ENCODE results near the gene CACTIN.

The CACTIN gene

DNA sequence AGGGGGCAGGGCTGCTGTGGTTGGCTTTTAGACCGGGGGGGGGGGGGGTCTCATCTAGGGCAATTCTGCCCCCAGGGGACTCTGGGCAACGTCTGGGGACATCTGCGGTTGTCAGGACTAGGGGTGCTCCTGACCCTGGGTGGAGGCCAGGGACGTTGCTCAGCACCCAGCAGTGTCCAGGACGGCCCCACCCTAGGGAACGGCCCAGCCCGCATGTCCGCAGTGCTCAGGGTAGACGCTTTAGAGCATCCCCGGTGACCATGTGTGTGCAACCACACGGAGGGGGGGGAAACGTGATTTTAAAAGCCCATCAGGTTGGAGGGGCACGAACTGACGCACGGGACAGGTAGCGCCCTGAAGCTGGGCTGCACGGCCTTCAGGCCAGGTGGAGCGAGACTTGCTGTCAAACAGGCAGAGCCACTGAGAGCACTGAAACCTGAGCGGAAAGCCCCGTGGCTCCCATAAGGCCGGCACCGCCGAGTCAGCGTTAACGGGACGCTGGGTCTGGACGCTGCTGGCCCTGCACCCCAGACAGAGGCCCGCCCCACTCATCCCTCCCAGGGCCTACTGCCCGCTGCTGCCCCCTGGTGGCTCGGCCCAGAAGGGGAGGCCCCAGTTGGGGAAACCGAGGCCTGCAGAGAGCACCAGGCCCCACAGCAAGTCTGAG lies 8.3 kb downstream of the CACTIN start:
- TF ChIP-seq ZNF274 (IDR thresholded peaks at IDR 0.05; ENCODE audit: low read depth, low read length), result no peak
- no peak overlapping the region for H3K4me3 ChIP-seq (ENCODE audit: low read length)

- no peak for TF ChIP-seq ZNF274 (IDR thresholded peaks at IDR 0.05; ENCODE audit: low read depth, low read length)
- no peak overlapping the region for H3K4me3 ChIP-seq (ENCODE audit: low read length)
Observed at GRCh38 chr19:3617463-3617862, 9.1 kb downstream of the CACTIN start.

GRCh38 chr19:3615524-3616135 lies 11.0 kb downstream of the CACTIN start:
- H3K4me3 ChIP-seq (ENCODE audit: low read length), result no peak overlapping the region
- TF ChIP-seq ZNF274 (IDR thresholded peaks at IDR 0.05; ENCODE audit: low read depth, low read length), result no peak

DNA sequence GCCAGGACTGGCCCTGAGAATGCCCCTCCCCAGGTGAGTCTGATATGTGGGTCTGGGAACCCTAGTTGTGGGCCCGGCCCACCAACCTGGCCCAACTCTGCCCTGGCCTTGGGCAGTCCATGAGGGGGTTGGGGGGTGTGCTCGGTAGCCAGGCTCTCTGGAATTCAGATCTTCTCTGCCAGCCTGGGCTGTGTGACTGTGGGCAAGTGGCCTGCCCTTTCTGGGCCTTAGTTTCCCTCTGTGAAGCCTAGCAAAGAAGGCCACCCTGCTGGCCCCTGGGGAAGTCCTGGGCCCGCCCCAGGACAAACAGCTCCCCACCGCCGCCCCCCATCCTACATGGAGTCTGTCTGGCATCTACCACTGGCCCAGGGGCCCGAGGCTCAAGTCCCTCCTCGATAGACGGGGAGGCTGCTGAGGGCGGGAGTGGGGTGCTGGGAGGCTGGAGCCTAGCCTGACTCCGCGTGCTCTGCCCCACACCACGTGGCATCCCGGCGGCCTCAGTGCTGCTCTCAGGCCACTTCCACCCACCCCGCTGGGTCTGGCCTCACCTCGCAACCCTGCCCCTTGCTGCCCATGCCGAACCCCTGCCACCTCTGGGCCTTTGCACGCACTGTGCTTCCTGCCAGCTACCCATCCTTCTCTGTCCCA lies 11.6 kb downstream of the CACTIN start:
- TF ChIP-seq ZNF274 (IDR thresholded peaks at IDR 0.05; ENCODE audit: low read depth, low read length), result no peak

GRCh38 chr19:3613818-3614661 lies 12.6 kb downstream of the CACTIN start:
- TF ChIP-seq ZNF274 (IDR thresholded peaks at IDR 0.05; ENCODE audit: low read depth, low read length), result no peak
- no peak overlapping the region for H3K4me3 ChIP-seq (ENCODE audit: low read length)

More for the DNA sequence above, 11.6 kb downstream of the CACTIN start:
- no peak overlapping the region for H3K4me3 ChIP-seq (ENCODE audit: low read length)

GRCh38 chr19:3612901-3613741 lies 13.5 kb downstream of the CACTIN start:
- H3K4me3 ChIP-seq (ENCODE audit: low read length), result no peak overlapping the region
- no peak for TF ChIP-seq ZNF274 (IDR thresholded peaks at IDR 0.05; ENCODE audit: low read depth, low read length)

DNA sequence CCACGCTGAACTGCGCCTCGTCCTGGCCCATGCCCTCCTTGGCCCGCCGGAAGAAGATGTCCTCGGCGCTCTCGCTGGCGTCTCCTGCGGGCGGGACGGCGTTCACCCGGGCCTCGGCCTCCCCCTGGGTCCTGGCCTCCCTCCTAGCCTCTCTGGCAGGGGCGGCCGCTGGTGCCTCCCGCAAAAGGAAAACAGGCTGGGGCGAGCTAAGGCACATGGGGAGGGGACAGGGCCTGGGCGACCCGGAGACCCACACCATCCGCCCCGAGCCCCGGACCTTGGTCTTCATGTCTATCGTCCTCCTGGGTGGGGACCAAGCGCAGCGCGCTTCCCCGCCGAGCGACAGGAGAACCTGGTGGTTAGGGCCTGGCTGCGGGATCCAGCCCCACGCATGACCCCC lies 14.3 kb downstream of the CACTIN start:
- TF ChIP-seq ZNF274 (IDR thresholded peaks at IDR 0.05; ENCODE audit: low read depth, low read length), result no peak

DNA sequence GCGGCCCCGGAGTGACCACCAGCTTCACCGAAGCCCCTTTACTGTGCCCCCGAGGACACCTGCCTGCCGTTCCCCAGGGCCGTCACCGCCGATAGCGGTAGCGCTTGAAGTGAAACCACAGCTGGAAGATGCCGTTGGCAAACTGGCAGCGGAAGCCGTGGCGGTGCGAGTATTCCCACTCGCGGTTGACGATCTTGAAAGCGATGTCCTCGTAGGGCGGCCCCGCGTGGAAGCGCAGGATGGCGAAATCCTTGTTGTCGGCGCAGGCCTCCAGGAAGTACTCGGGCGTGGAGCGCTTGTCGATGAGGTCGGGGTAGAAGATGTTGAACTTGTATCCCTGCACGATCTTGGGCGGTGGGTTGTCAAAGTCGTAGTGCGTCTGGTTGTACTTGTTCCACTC lies 14.7 kb downstream of the CACTIN start:
- no peak for TF ChIP-seq ZNF274 (IDR thresholded peaks at IDR 0.05; ENCODE audit: low read depth, low read length)
- H3K4me3 ChIP-seq (ENCODE audit: low read length), result no peak overlapping the region

More for the DNA sequence above, 14.3 kb downstream of the CACTIN start:
- no peak overlapping the region for H3K4me3 ChIP-seq (ENCODE audit: low read length)

GRCh38 chr19:3610745-3611717 lies 15.6 kb downstream of the CACTIN start:
- H3K4me3 ChIP-seq (ENCODE audit: low read length), result no peak overlapping the region
- TF ChIP-seq ZNF274 (IDR thresholded peaks at IDR 0.05; ENCODE audit: low read depth, low read length), result no peak

- no peak for TF ChIP-seq ZNF274 (IDR thresholded peaks at IDR 0.05; ENCODE audit: low read depth, low read length)
- no peak overlapping the region for H3K4me3 ChIP-seq (ENCODE audit: low read length)
Observed at GRCh38 chr19:3609779-3610719, 16.5 kb downstream of the CACTIN start.

DNA sequence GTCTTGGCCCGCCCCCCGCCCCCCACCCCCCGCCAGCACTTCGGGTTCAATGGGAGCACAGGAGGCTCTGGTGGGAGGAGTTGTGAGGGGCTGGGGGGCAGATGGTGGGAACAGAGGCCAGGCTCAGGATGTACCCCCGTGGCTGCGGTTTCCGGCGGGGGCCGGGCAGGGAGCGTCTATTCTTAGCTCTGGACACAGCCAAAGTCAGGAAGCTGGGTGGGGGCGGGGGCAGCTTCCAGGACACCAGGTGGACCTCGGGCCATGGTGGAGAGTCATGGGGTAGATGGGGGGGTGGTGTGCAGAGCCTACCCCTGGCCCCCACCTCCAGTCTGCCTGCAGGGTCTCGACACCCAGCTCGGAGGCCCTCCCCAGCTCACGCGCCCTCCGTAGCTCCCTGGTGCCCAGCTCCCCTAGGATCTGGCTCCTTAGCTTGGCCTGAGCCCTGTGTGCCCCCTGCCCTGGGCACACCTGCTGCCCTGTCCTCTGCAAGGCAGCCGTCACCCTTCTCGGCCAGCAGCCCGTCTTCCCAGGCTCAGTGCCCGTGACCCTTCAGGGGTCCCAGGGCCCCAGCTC lies 17.8 kb downstream of the CACTIN start:
- TF ChIP-seq ZNF274 (IDR thresholded peaks at IDR 0.05; ENCODE audit: low read depth, low read length), result no peak
- no peak overlapping the region for H3K4me3 ChIP-seq (ENCODE audit: low read length)
